Measurements from ENCODE around the gene SYNDIG1. TPM values are rescaled to one million over a fixed set of nuclear protein-coding genes. Genes with fewer than 3 reads are reported as not detected.

Gene SYNDIG1
- total RNA-seq, 1 donor from 2014 or later = 2.6 TPM

GRCh38 chr20:24705486-24705885 lies 236.1 kb downstream of the SYNDIG1 start:
- Histone ChIP-seq H3K36me3 (ENCODE audit: control insufficient read depth in 3 of 3, insufficient read depth in 3 of 3, low read length in 3 of 3) (no peaks in the 10 kb centered on the region), H3K27me3 (ENCODE audit: control insufficient read depth in 3 of 3, insufficient read depth in 3 of 3, low read length in 3 of 3) (peaks cover 0 to 9% (median 0%) of the 10 kb centered on the region in 3 donors), H3K4me1 (ENCODE audit: control insufficient read depth in 3 of 3, insufficient read depth in 3 of 3, low read length in 3 of 3) (no peaks in the 10 kb centered on the region), H3K9ac (ENCODE audit: low read depth in 1 of 3, low read length in 3 of 3) (no peak overlapping the region), H3K27ac (ENCODE audit: low read depth, low read length) (no peak overlapping the region), H3K4me3 (ENCODE audit: low read length in 3 of 3) (no peak overlapping the region), H3K9me3 (ENCODE audit: control insufficient read depth in 3 of 3, low read length in 3 of 3) (no peaks in the 10 kb centered on the region)

GRCh38 chr20:24708411-24709295 lies 239.2 kb downstream of the SYNDIG1 start:
- Histone ChIP-seq H3K9ac (ENCODE audit: low read depth in 1 of 3, low read length in 3 of 3) (no peak overlapping the region), H3K4me3 (ENCODE audit: low read length in 3 of 3) (no peak overlapping the region), H3K9me3 (ENCODE audit: control insufficient read depth in 3 of 3, low read length in 3 of 3) (peaks cover 0 to 2% (median 0%) of the 10 kb centered on the region in 3 donors), H3K27ac (ENCODE audit: low read depth, low read length) (no peak overlapping the region), H3K27me3 (ENCODE audit: control insufficient read depth in 3 of 3, insufficient read depth in 3 of 3, low read length in 3 of 3) (peaks cover 0 to 3% (median 0%) of the 10 kb centered on the region in 3 donors), H3K36me3 (ENCODE audit: control insufficient read depth in 3 of 3, insufficient read depth in 3 of 3, low read length in 3 of 3) (no peaks in the 10 kb centered on the region), H3K4me1 (ENCODE audit: control insufficient read depth in 3 of 3, insufficient read depth in 3 of 3, low read length in 3 of 3) (no peaks in the 10 kb centered on the region)

Measured in skeletal muscle tissue (tissue), 4 donors.